Psoas muscle (tissue), 8 donors: ENCODE results near the gene PRPSAP1. TPM values are rescaled to one million over a fixed set of nuclear protein-coding genes. Genes with fewer than 3 reads are reported as not detected.

Experiments
- ATAC-seq, 4 donors: fragments of 200-7000 bp; cut with Tn5 transposase; one replicate each; pipeline ENCODE4 v1.9.1; 2020; ENCODE audit warnings: moderate library complexity in 3 of 4, mild to moderate bottlenecking in 2 of 4
- DNase-seq, 2 donors: peaks; one replicate each; pipeline ENCODE4 v3.0.0-alpha.2; 2020
- H3K27ac ChIP-seq: fragments of 200-600 bp; one replicate; pipeline ENCODE4 v1.8.0; 2022
- H3K27me3 ChIP-seq, 3 donors: fragments of 200-600 bp in 1 of 3; one replicate each; pipeline versions ENCODE4 v1.6.1 to v1.8.0; 2013 to 2022; ENCODE audit warnings: low read length in 2 of 3, mild to moderate bottlenecking in 2 of 3, moderate library complexity in 1 of 3; ENCODE audit not compliant: insufficient read depth in 3 of 3
- H3K36me3 ChIP-seq, 2 donors: fragments of 200-600 bp in 1 of 2; one replicate each; pipeline versions ENCODE4 v1.6.1 to v1.8.0; 2013 to 2022; ENCODE audit warnings: low read depth in 1 of 2, mild to moderate bottlenecking in 1 of 2, moderate library complexity in 1 of 2; ENCODE audit not compliant: insufficient read depth in 1 of 2
- H3K4me1 ChIP-seq: fragments of 200-600 bp; one replicate; pipeline ENCODE4 v1.8.0; 2022
- H3K4me3 ChIP-seq: fragments of 200-600 bp; one replicate; pipeline ENCODE4 v1.8.0; 2022; ENCODE audit warnings: mild to moderate bottlenecking
- H3K9me3 ChIP-seq: fragments of 200-600 bp; one replicate; pipeline ENCODE4 v1.8.0; 2022
- CTCF ChIP-seq: fragments of 200-600 bp; IDR thresholded peaks from one replicate; pipeline ENCODE4 v1.8.0; 2022; ENCODE audit warnings: antibody characterized with exemption
- WGBS, 3 donors: extraction: QIAGEN DNeasy Blood & Tissue Kit; methylation state at CpG; one replicate each; pipeline versions ENCODE4 v1.1.6 to v1.1.7; 2013; 5-methylcytosine and 5-hydroxymethylcytosine counted together
- intact Hi-C, 2 donors: fragments of 100-400 bp; cut with DNase I; formaldehyde crosslinking; loops; one replicate each; pipeline versions ENCODE4 v1.11.0 to v1.14.2; 2022
- polyA plus RNA-seq, 3 donors: library from polyadenylated mRNA; stranded (reverse); fragments of 200-250 nt; gene quantifications; one replicate each; pipeline ENCODE4 v1.2.3, GENCODE V29; 2013
- total RNA-seq, 4 donors: library from RNA; stranded (reverse); fragmentation: NEBNext Ultra II Directional in 2 of 4; extraction: Animal tissue kit (Norgen Biotek cat#: 25700) in 2 of 4; gene quantifications; one replicate each; pipeline versions ENCODE4 v1.2.1 to v1.2.4, GENCODE V29; 2021 to 2023
- donor health status: healthy with polysubstance abuse.
- donor health status: DM: no; HTN: no; CAD: no; lungs with moderate emphysema.
- donor health status: Bipolar disorder and iron deficiency.
- donor health status: healthy.
- donor health status: DM: yes; HTN: yes; CAD: no.
- donor health status: DM: no; HTN: no; CAD: no.
- donor health status: DM: no; HTN: no; CAD: no.
- donor health status: DM: yes; HTN: yes; CAD: no.

PRPSAP1 gene
- total and polyA plus RNA-seq, 7 donors, result 9.5 to 24.7 (median 17.8) TPM

- Histone ChIP-seq H3K4me1 (peaks cover 52% of the 10 kb centered on the region), H3K27me3 (no peaks in the 10 kb centered on the region), H3K9me3 (no peaks in the 10 kb centered on the region), H3K27ac (peak overlapping the region; percentile 94), H3K36me3 (peaks cover 0 to 4% of the 10 kb centered on the region in 2 donors), H3K4me3 (no peak overlapping the region)
- TF ChIP-seq CTCF, result no peak
- no peak for DNase-seq
- 93 to 96% (median 94%) methylated on average over 5 of the region's 5 CpGs for WGBS, 3 donors
- no peak for ATAC-seq
- intact Hi-C loops, result no loop called here
Observed at GRCh38 chr17:76263896-76264295, 89.8 kb downstream of the PRPSAP1 start.

GRCh38 chr17:76262732-76263344 lies 90.9 kb downstream of the PRPSAP1 start:
- DNase-seq, result peak; percentile 27 to 67
- 33 to 41% (median 39%) methylated on average over 9 of the region's 9 CpGs for WGBS, 3 donors
- no peaks in the 10 kb centered on the region for H3K27me3 ChIP-seq
- ATAC-seq, result peak; percentile 15 to 47 (median 40)
- intact Hi-C loops, result no loop called here
- H3K4me3 ChIP-seq, result no peak overlapping the region
- H3K9me3 ChIP-seq, result no peaks in the 10 kb centered on the region
- peak overlapping the region; percentile 94 for H3K27ac ChIP-seq
- H3K4me1 ChIP-seq, result peaks cover 41% of the 10 kb centered on the region
- H3K36me3 ChIP-seq, result peaks cover 0 to 2% of the 10 kb centered on the region in 2 donors
- TF ChIP-seq CTCF, result no peak

GRCh38 chr17:76261421-76262215 lies 92.1 kb downstream of the PRPSAP1 start:
- H3K4me1 ChIP-seq, result peaks cover 29% of the 10 kb centered on the region
- TF ChIP-seq CTCF, result no peak
- ATAC-seq, result no peak
- H3K27ac ChIP-seq, result peak overlapping the region; percentile 94
- H3K9me3 ChIP-seq, result no peaks in the 10 kb centered on the region
- H3K36me3 ChIP-seq, result no peaks in the 10 kb centered on the region
- no peak for DNase-seq
- no peaks in the 10 kb centered on the region for H3K27me3 ChIP-seq
- 76 to 83% (median 82%) methylated on average over 22 to 23 of the region's 23 CpGs for WGBS, 3 donors
- no peak overlapping the region for H3K4me3 ChIP-seq
- intact Hi-C loops, result no loop called here

GRCh38 chr17:76260669-76261068 lies 93.0 kb downstream of the PRPSAP1 start:
- intact Hi-C loops, result no loop called here
- peak in 1 of 2 donors; percentile 24 for DNase-seq
- Histone ChIP-seq H3K27me3 (no peaks in the 10 kb centered on the region), H3K4me3 (no peak overlapping the region), H3K9me3 (no peaks in the 10 kb centered on the region), H3K36me3 (no peaks in the 10 kb centered on the region), H3K27ac (no peak overlapping the region), H3K4me1 (peaks cover 27% of the 10 kb centered on the region)
- no peak for TF ChIP-seq CTCF
- 65 to 70% (median 68%) methylated on average over 5 of the region's 5 CpGs for WGBS, 3 donors
- no peak for ATAC-seq
